22Rv1 (cell line): ENCODE data around the gene ATR.

Experiments used
- CTCF ChIP-seq: fragments of 450-650 bp; IDR thresholded peaks from 2 replicates; pipeline ENCODE4 v1.5.1; 2017; ENCODE audit warnings: mild to moderate bottlenecking
- ZFX ChIP-seq: fragments of 450-650 bp; IDR thresholded peaks from 2 replicates; pipeline ENCODE4 v1.6.1; 2017; ENCODE audit warnings: antibody characterized with exemption, borderline replicate concordance

GRCh38 chr3:142495103-142495502 lies 83.4 kb downstream of the ATR start:
- TF ChIP-seq CTCF (no peak), ZFX (no peak)
